ENCODE results near the gene ANKRD28. TPM values are rescaled to one million over a fixed set of nuclear protein-coding genes. Genes with fewer than 3 reads are reported as not detected.

Gene ANKRD28
- total and polyA plus RNA-seq, 9 of the 15 experiments (the other 6 are each of a cell fraction or from before 2014, with no cell fraction given) = 11.7 to 66.0 (median 36.7) TPM

GRCh38 chr3:15657016-15657415 is 140.8 kb downstream of the ANKRD28 start:
- Histone ChIP-seq H3K36me3 (ENCODE audit: control insufficient read depth, insufficient read depth, low read length) (no peaks in the 10 kb centered on the region), H3K27ac (ENCODE audit: extremely low read depth, low read depth, low read length) (no peak overlapping the region), H2AFZ (ENCODE audit: low read depth, low read length) (no peak overlapping the region), H3K9ac (ENCODE audit: insufficient read depth in 1 of 2, low read depth in 2 of 2, low read length in 2 of 2) (no peak overlapping the region), H3K4me2 (ENCODE audit: insufficient read depth, low read length) (no peak overlapping the region), H4K20me1 (replicated peaks; ENCODE audit: control insufficient read depth, insufficient read depth, low read length) (no peaks in the 10 kb centered on the region), H3K27me3 (ENCODE audit: control insufficient read depth in 2 of 2, insufficient read depth in 2 of 2, low read length in 2 of 2) (peaks cover 12 to 16% of the 10 kb centered on the region in 2 experiments), H3K9me3 (replicated peaks; ENCODE audit: control insufficient read depth, insufficient read depth, low read depth, low read length) (peaks cover 3% of the 10 kb centered on the region; the same call in 1 of the 2 replicates), H3K9me1 (ENCODE audit: control insufficient read depth, insufficient read depth, low read length) (no peaks in the 10 kb centered on the region), H3K4me3 (no peak overlapping the region), H3K79me2 (ENCODE audit: control insufficient read depth, insufficient read depth, low read length) (no peaks in the 10 kb centered on the region), H3K4me1 (replicated peaks in 1 of 2; ENCODE audit: control insufficient read depth in 2 of 2, insufficient read depth in 2 of 2, low read length in 2 of 2) (no peaks in the 10 kb centered on the region; a peak in 1 of 5 replicates)
- ATAC-seq (no peak), FAIRE-seq (no peak), DNase-seq (ENCODE audit: extremely low read depth in 1 of 4, low spot score in 3 of 4) (no peak)
- ChIA-PET POLR2A (no interaction called here), CTCF (ENCODE audit: low intra/inter-chr PET ratio) (no interaction called here)
- intact Hi-C loops (cut with micrococcal nuclease) (no loop called here), in situ Hi-C loops (cut with MboI) (no loop called here)
- no TSS peak for BruUV-seq (replicated peaks)
- TF ChIP-seq ZNF609 (CRISPR knock-in tag; IDR thresholded peaks at IDR 0.05; ENCODE audit: borderline replicate concordance) (no peak), ELF1 (tag; IDR thresholded peaks at IDR 0.05) (no peak), GMEB1 (CRISPR knock-in tag; IDR thresholded peaks at IDR 0.05) (no peak), ZBTB33 (CRISPR knock-in tag; IDR thresholded peaks at IDR 0.05) (no peak), CTBP1 (IDR thresholded peaks at IDR 0.05; ENCODE audit: borderline replicate concordance) (no peak), ZFP91 (CRISPR knock-in tag; IDR thresholded peaks at IDR 0.05) (no peak), SMARCA4 (IDR thresholded peaks at IDR 0.05) (no peak), ZNF324 (CRISPR knock-in tag; IDR thresholded peaks at IDR 0.05) (no peak), HNRNPUL1 (IDR thresholded peaks at IDR 0.05; ENCODE audit: low read length) (no peak), TFE3 (CRISPR knock-in tag; IDR thresholded peaks at IDR 0.05) (no peak), SMAD4 (CRISPR knock-in tag; conservative IDR thresholded peaks at IDR 0.05) (no peak)

Measured in K562 (cell line).